Right atrium auricular region (tissue), 2 donors: Measurements from ENCODE around the gene DOCK3. TPM values are rescaled to one million over a fixed set of nuclear protein-coding genes. Genes with fewer than 3 reads are reported as not detected.
A peak's percentile ranks its signal among the peaks of the same experiment; 100 is the strongest.
"Not testable (repeated sequence)": the region's sequence is repeated elsewhere in the genome, so short reads cannot be mapped to it uniquely, and the experiment has no call there.

ENCODE experiments used
- DNase-seq: peaks from one replicate; pipeline ENCODE4 v3.0.0-alpha.2; 2019; ENCODE audit warnings: low spot score
- H3K27ac ChIP-seq, 2 donors: fragments of 200-600 bp; sonication (generic); 1 replicate in 1 of 2; 2 replicates in 1 of 2; pipeline ENCODE4 v1.5.1; 2016 to 2019
- H3K27me3 ChIP-seq, 2 donors: fragments of 200-600 bp; sonication (generic); one replicate each; pipeline versions ENCODE4 v1.5.1 to v1.6.0; 2017 to 2019
- H3K36me3 ChIP-seq: fragments of 200-600 bp; sonication (generic); one replicate; pipeline ENCODE4 v1.5.1; 2016
- H3K4me1 ChIP-seq, 2 donors: fragments of 200-600 bp; sonication (generic); one replicate each; pipeline versions ENCODE4 v1.5.1 to v1.6.0; 2017 to 2019
- H3K4me3 ChIP-seq, 2 donors: fragments of 200-600 bp; sonication (generic); 1 replicate in 1 of 2; 2 replicates in 1 of 2; pipeline ENCODE4 v1.5.1; 2017 to 2019; ENCODE audit warnings: mild to moderate bottlenecking in 1 of 2, moderate library complexity in 1 of 2
- H3K9me3 ChIP-seq, 2 donors: fragments of 200-600 bp; sonication (generic); one replicate each; pipeline ENCODE4 v1.5.1; 2019
- total RNA-seq, 2 donors: library from RNA; depleted of rRNA; stranded (reverse); fragments of >200 nt; gene quantifications; one replicate each; pipeline ENCODE4 v1.1.0, GENCODE V29; 2016
- TF ChIP-seq, protein P1 (sequence below), 2 donors: fragments of 200-600 bp; sonication (generic); IDR thresholded peaks; one replicate each; pipeline ENCODE4 v1.5.1; 2019; ENCODE audit warnings: antibody characterized with exemption in 2 of 2

DOCK3 gene
- total RNA-seq, 2 donors from 2014 or later = 2.7 to 4.6 TPM

DNA sequence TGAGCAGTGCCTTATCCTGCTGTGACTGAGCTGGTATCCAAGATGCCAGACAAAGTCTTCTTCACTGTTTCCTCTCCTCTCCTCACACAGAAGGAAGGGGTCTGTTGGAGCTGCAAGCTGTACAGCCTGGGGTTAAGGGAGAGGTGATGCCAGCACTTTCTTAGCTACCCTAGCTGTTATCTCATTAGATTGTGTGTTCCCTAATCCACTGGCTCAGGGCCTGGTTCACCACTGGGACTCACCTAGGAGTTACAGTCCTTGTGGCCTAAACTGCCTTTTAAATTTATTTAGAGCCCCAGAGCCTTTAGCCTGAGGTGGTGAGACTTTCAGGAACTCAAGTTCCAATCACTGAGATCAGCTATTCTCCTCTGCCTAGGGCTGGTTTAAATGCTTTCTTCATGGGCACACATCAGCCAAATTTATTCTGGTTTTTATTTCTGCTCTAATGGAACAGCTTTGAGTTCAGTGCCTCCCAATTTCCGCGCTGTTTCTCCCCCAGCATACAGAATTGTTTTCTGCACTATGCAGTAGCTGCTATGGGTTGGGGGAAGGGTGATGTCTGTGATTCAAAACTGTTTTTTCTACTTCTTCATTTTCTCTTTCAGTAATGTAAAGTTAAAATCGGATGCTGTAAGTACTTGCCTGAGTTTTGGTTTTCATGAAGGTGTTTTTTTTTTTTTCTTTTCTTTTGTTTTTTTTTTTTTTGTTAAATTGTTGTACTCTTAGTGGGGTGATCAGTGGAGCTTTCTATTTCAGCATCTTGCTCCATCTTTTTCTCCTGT, 198.8 kb downstream of the DOCK3 start:
- peaks cover 0 to 4% of the 10 kb centered on the region in 2 donors for H3K9me3 ChIP-seq
- H3K27ac ChIP-seq = no peak overlapping the region
- TF ChIP-seq, protein P1, sequence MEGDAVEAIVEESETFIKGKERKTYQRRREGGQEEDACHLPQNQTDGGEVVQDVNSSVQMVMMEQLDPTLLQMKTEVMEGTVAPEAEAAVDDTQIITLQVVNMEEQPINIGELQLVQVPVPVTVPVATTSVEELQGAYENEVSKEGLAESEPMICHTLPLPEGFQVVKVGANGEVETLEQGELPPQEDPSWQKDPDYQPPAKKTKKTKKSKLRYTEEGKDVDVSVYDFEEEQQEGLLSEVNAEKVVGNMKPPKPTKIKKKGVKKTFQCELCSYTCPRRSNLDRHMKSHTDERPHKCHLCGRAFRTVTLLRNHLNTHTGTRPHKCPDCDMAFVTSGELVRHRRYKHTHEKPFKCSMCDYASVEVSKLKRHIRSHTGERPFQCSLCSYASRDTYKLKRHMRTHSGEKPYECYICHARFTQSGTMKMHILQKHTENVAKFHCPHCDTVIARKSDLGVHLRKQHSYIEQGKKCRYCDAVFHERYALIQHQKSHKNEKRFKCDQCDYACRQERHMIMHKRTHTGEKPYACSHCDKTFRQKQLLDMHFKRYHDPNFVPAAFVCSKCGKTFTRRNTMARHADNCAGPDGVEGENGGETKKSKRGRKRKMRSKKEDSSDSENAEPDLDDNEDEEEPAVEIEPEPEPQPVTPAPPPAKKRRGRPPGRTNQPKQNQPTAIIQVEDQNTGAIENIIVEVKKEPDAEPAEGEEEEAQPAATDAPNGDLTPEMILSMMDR (IDR thresholded peaks at IDR 0.05) = no peak
- H3K27me3 ChIP-seq = no peaks in the 10 kb centered on the region
- H3K4me3 ChIP-seq = no peak overlapping the region
- H3K36me3 ChIP-seq = no peaks in the 10 kb centered on the region
- no peak for DNase-seq
- H3K4me1 ChIP-seq = no peaks in the 10 kb centered on the region

DNA sequence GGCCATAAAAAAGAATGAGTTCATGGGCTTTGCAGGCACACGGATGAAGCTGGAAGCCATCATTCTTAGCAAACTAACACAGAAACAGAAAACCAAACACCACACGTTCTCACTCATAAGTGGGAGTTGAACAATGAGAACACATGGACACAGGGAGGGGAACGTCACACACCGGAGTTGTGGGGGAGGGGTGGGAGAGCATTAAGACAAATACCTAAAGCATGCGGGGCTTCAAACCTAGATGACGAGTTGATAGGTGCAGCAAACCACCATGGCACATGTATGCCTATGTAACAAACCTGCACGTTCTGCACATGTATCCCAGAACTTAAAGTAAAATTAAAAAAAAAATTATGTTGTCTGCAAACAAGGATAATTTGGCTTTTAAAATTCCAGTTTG, 200.1 kb downstream of the DOCK3 start:
- not testable (repeated sequence) for H3K4me3 ChIP-seq, H3K9me3 ChIP-seq, H3K27me3 ChIP-seq, H3K4me1 ChIP-seq, DNase-seq, H3K27ac ChIP-seq, H3K36me3 ChIP-seq

DNA sequence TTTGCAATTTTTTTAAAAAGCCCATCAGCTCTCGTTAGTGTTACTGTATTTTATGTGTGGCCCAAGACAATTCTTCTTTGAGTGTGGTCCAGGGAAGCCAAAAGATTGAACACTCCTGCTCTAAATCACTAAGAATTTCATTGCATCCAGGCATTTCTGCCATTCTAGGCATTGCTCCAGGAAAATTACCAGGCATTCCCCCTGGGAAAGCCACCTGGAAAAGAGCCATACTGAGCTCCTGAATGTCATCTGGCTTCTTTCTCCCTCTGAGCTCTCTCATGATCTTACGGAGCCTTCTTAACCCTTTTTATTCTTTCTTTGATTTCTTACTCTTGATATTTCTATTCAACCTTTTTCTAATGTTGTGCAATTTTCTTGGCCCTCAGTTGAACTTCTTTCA, 202.2 kb downstream of the DOCK3 start:
- DNase-seq = no peak
- no peak overlapping the region for H3K4me3 ChIP-seq
- H3K36me3 ChIP-seq = no peaks in the 10 kb centered on the region
- H3K9me3 ChIP-seq = no peaks in the 10 kb centered on the region
- no peaks in the 10 kb centered on the region for H3K27me3 ChIP-seq
- TF ChIP-seq, protein P1 (IDR thresholded peaks at IDR 0.05) = no peak
- no peak overlapping the region for H3K27ac ChIP-seq
- no peaks in the 10 kb centered on the region for H3K4me1 ChIP-seq

DNA sequence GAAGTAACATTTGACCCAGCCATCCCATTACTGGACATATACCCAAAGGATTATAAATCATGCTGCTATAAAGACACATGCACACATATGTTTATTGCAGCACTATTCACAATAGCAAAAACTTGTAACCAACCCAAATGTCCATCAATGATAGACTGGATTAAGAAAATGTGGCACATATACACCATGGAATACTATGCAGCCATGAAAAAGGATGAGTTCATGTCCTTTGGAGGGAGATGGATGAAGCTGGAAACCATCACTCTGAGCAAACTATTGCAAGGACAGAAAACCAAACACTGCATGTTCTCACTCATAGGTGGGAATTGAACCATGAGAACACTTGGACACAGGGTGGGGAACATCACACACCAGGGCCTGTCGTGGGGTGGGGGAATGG, 208.0 kb downstream of the DOCK3 start:
- H3K9me3 ChIP-seq, H3K27me3 ChIP-seq: not testable (repeated sequence)

DNA sequence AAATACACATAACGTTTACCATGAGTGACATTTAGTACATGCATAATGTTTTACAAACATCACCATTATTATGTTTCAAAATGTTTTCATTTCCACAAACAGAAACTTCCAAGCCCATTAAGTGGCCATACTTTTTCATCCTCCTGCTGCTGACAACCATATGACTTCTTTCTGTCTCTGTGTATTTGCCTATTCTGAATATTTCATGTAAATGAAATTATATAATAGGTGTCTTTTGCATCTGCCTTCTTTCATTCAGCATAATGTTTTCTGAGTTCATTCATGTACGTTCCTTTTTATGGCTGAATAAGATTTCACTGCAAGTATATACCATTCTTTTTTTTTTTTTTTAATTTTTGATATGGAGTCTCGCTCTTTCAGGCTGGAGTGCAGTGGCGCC, 209.0 kb downstream of the DOCK3 start:
- TF ChIP-seq, protein P1 (IDR thresholded peaks at IDR 0.05) = no peak
- H3K4me3 ChIP-seq = no peak overlapping the region
- H3K27me3 ChIP-seq = no peaks in the 10 kb centered on the region
- H3K4me1 ChIP-seq = no peaks in the 10 kb centered on the region
- no peak for DNase-seq
- no peaks in the 10 kb centered on the region for H3K36me3 ChIP-seq
- no peaks in the 10 kb centered on the region for H3K9me3 ChIP-seq
- no peak overlapping the region for H3K27ac ChIP-seq

More for the DNA sequence above, 208.0 kb downstream of the DOCK3 start:
- not testable (repeated sequence) for H3K27ac ChIP-seq, H3K4me1 ChIP-seq, DNase-seq, H3K36me3 ChIP-seq, H3K4me3 ChIP-seq

DNA sequence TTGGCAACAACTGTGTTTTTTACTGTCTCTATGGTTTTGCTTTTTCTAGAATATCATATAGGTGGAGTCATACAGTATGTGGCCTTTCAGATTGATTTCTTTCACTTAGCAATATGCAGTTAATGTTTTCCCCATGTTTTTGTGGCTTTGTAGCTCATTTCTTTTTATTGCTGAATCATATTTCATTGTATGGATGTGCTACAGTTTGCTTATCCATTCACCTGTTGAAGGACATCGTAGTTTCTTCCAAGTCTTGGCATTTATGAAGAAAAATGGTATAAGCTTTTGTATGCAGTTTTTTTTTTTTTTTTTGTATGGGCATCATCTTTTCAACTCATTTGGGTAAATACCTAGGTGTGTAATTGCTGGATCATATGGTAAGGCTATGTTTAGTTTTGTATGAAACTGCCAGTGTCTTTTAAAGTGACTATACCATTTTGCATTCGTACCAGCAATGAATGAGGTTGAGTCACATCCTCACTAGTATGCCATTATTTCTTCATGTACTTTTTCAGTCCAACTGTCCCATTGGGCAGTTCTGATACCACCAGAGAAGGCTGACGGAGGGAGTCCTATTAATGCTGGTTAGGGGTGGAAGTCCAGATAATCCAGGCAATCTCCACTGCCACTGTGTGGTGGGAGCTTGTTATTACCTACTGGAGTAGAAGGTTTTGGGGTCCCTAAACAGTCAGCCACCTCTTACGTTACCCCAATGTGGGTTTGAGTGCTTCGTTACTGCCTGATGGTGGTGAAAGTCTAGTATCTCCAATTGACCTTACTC, 210.5 kb downstream of the DOCK3 start:
- Histone ChIP-seq H3K27ac (no peak overlapping the region), H3K36me3 (no peaks in the 10 kb centered on the region), H3K9me3 (no peaks in the 10 kb centered on the region), H3K4me3 (no peak overlapping the region), H3K27me3 (no peaks in the 10 kb centered on the region), H3K4me1 (no peaks in the 10 kb centered on the region)
- no peak for DNase-seq
- TF ChIP-seq, protein P1 (IDR thresholded peaks at IDR 0.05) = peak in 1 of 2 donors; percentile 42
